ENCODE results near the gene PCDHGA1. TPM values are rescaled to one million over a fixed set of nuclear protein-coding genes. Genes with fewer than 3 reads are reported as not detected.

Gene PCDHGA1
- polyA plus RNA-seq, 3 donors: 0.10 to 0.25 TPM; not detected in 1

GRCh38 chr5:141514330-141515133, 184.2 kb downstream of the PCDHGA1 start:
- H3K27ac ChIP-seq (ENCODE audit: low read depth, low read length): no peak overlapping the region
- 62 to 78% (median 64%) methylated on average over 6 of the region's 6 CpGs for WGBS, 3 donors

GRCh38 chr5:141515141-141515540, 184.8 kb downstream of the PCDHGA1 start:
- WGBS, 3 donors: 80 to 89% (median 87%) methylated on average over 3 of the region's 3 CpGs

GRCh38 chr5:141515946-141516671, 185.8 kb downstream of the PCDHGA1 start:
- no peak overlapping the region for H3K27ac ChIP-seq (ENCODE audit: low read depth, low read length)
- WGBS, 3 donors: 82 to 89% (median 88%) methylated on average over 4 of the region's 4 CpGs

More at GRCh38 chr5:141515141-141515540, 184.8 kb downstream of the PCDHGA1 start:
- no peak overlapping the region for H3K27ac ChIP-seq (ENCODE audit: low read depth, low read length)

GRCh38 chr5:141516672-141517025, 186.3 kb downstream of the PCDHGA1 start:
- H3K27ac ChIP-seq (ENCODE audit: low read depth, low read length): no peak overlapping the region
- 69 to 93% (median 69%) methylated on average over 8 of the region's 8 CpGs for WGBS, 3 donors

- 62 to 95% (median 78%) methylated on average over 8 of the region's 8 CpGs for WGBS, 3 donors
- H3K27ac ChIP-seq (ENCODE audit: low read depth, low read length): no peak overlapping the region
Measured at GRCh38 chr5:141517312-141517711, 187.0 kb downstream of the PCDHGA1 start.

GRCh38 chr5:141517880-141518617, 187.7 kb downstream of the PCDHGA1 start:
- 89 to 93% (median 91%) methylated on average over 9 to 11 of the region's 11 CpGs for WGBS, 3 donors
- no peak overlapping the region for H3K27ac ChIP-seq (ENCODE audit: low read depth, low read length)

GRCh38 chr5:141518618-141519015, 188.3 kb downstream of the PCDHGA1 start:
- 94 to 95% (median 94%) methylated on average over 1 of the region's 1 CpG for WGBS, 3 donors
- no peak overlapping the region for H3K27ac ChIP-seq (ENCODE audit: low read depth, low read length)

- 56 to 83% (median 56%) methylated on average over 3 of the region's 3 CpGs for WGBS, 3 donors
- H3K27ac ChIP-seq (ENCODE audit: low read depth, low read length): no peak overlapping the region
Measured at GRCh38 chr5:141519605-141520565, 189.6 kb downstream of the PCDHGA1 start.

- 17 to 68% (median 34%) methylated on average over 2 of the region's 2 CpGs for WGBS, 3 donors
- no peak overlapping the region for H3K27ac ChIP-seq (ENCODE audit: low read depth, low read length)
Measured at GRCh38 chr5:141521244-141521781, 191.0 kb downstream of the PCDHGA1 start.

GRCh38 chr5:141522301-141522700, 192.0 kb downstream of the PCDHGA1 start:
- no peak overlapping the region for H3K27ac ChIP-seq (ENCODE audit: low read depth, low read length)
- WGBS, 3 donors: 19 to 74% (median 34%) methylated on average over 2 of the region's 2 CpGs

- H3K27ac ChIP-seq (ENCODE audit: low read depth, low read length): no peak overlapping the region
- WGBS, 3 donors: 85 to 90% (median 88%) methylated on average over 8 of the region's 8 CpGs
Measured at GRCh38 chr5:141523991-141524390, 193.7 kb downstream of the PCDHGA1 start.

- H3K27ac ChIP-seq (ENCODE audit: low read depth, low read length): no peak overlapping the region
- 29 to 41% (median 34%) methylated on average over 12 of the region's 12 CpGs for WGBS, 3 donors
Measured at GRCh38 chr5:141524604-141525597, 194.6 kb downstream of the PCDHGA1 start.

- H3K27ac ChIP-seq (ENCODE audit: low read depth, low read length): no peak overlapping the region
- 60 to 74% (median 68%) methylated on average over 7 of the region's 7 CpGs for WGBS, 3 donors
Measured at GRCh38 chr5:141525653-141526052, 195.3 kb downstream of the PCDHGA1 start.

- no peak overlapping the region for H3K27ac ChIP-seq (ENCODE audit: low read depth, low read length)
- WGBS, 3 donors: 56 to 64% (median 59%) methylated on average over 1 of the region's 1 CpG
Measured at GRCh38 chr5:141527426-141527825, 197.1 kb downstream of the PCDHGA1 start.

GRCh38 chr5:141528291-141528984, 198.1 kb downstream of the PCDHGA1 start:
- H3K27ac ChIP-seq (ENCODE audit: low read depth, low read length): peak overlapping the region; percentile 56
- WGBS, 3 donors: 54 to 76% (median 63%) methylated on average over 11 of the region's 11 CpGs

- H3K27ac ChIP-seq (ENCODE audit: low read depth, low read length): peak overlapping the region; percentile 17
- WGBS, 3 donors: 65 to 81% (median 69%) methylated on average over 5 of the region's 5 CpGs
Measured at GRCh38 chr5:141529002-141529401, 198.7 kb downstream of the PCDHGA1 start.
